Neutrophil (primary cell): ENCODE measurements around the gene CHRM1.

ENCODE experiments used
- H3K27ac ChIP-seq: fragments of 200-600 bp; sonication (generic); 2 replicates; pipeline ENCODE4 v1.5.1; 2016; ENCODE audit warnings: mild to moderate bottlenecking, moderate library complexity
- H3K27me3 ChIP-seq: fragments of 200-600 bp; sonication (generic); 2 replicates; pipeline ENCODE4 v1.6.0; 2016; ENCODE audit warnings: mild to moderate bottlenecking
- H3K36me3 ChIP-seq: fragments of 200-600 bp; sonication (generic); 2 replicates; pipeline ENCODE4 v1.5.1; 2017
- H3K4me1 ChIP-seq, 2 experiments: fragments of 200-600 bp in 1 of 2; sonication (generic) in 1 of 2; 1 replicate in 1 of 2; 2 replicates in 1 of 2; pipeline versions ENCODE4 v1.5.1 to v1.6.1; 2013 to 2016; ENCODE audit warnings: low read depth in 1 of 2, low read length in 1 of 2, mild to moderate bottlenecking in 1 of 2, moderate library complexity in 1 of 2; ENCODE audit not compliant: control insufficient read depth in 1 of 2, insufficient read depth in 1 of 2
- H3K4me3 ChIP-seq, 2 experiments: fragments of 200-600 bp in 1 of 2; sonication (generic) in 1 of 2; 1 replicate in 1 of 2; 2 replicates in 1 of 2; pipeline ENCODE4 v1.5.1; 2013 to 2016; ENCODE audit warnings: low read depth in 1 of 2, low read length in 1 of 2, mild to moderate bottlenecking in 1 of 2, moderate library complexity in 1 of 2
- H3K9me3 ChIP-seq: fragments of 200-600 bp; sonication (generic); 2 replicates; pipeline ENCODE4 v1.5.1; 2016
- TF ChIP-seq, protein P1 (sequence below): fragments of 200-600 bp; sonication (generic); IDR thresholded peaks from 2 replicates; pipeline ENCODE4 v1.5.1; 2016; ENCODE audit warnings: antibody characterized with exemption

Gene CHRM1

GRCh38 chr11:62881579-62882430, 39.4 kb downstream of the CHRM1 start:
- H3K4me1 ChIP-seq = peaks cover 24 to 28% of the 10 kb centered on the region in 2 experiments
- TF ChIP-seq, protein P1, sequence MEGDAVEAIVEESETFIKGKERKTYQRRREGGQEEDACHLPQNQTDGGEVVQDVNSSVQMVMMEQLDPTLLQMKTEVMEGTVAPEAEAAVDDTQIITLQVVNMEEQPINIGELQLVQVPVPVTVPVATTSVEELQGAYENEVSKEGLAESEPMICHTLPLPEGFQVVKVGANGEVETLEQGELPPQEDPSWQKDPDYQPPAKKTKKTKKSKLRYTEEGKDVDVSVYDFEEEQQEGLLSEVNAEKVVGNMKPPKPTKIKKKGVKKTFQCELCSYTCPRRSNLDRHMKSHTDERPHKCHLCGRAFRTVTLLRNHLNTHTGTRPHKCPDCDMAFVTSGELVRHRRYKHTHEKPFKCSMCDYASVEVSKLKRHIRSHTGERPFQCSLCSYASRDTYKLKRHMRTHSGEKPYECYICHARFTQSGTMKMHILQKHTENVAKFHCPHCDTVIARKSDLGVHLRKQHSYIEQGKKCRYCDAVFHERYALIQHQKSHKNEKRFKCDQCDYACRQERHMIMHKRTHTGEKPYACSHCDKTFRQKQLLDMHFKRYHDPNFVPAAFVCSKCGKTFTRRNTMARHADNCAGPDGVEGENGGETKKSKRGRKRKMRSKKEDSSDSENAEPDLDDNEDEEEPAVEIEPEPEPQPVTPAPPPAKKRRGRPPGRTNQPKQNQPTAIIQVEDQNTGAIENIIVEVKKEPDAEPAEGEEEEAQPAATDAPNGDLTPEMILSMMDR = peak; percentile 61
- peak overlapping the region; percentile 89 for H3K27ac ChIP-seq
- H3K36me3 ChIP-seq = peaks cover 35% of the 10 kb centered on the region
- H3K9me3 ChIP-seq = no peaks in the 10 kb centered on the region
- H3K4me3 ChIP-seq = peak overlapping the region; percentile 76 to 90
- H3K27me3 ChIP-seq = no peaks in the 10 kb centered on the region

DNA sequence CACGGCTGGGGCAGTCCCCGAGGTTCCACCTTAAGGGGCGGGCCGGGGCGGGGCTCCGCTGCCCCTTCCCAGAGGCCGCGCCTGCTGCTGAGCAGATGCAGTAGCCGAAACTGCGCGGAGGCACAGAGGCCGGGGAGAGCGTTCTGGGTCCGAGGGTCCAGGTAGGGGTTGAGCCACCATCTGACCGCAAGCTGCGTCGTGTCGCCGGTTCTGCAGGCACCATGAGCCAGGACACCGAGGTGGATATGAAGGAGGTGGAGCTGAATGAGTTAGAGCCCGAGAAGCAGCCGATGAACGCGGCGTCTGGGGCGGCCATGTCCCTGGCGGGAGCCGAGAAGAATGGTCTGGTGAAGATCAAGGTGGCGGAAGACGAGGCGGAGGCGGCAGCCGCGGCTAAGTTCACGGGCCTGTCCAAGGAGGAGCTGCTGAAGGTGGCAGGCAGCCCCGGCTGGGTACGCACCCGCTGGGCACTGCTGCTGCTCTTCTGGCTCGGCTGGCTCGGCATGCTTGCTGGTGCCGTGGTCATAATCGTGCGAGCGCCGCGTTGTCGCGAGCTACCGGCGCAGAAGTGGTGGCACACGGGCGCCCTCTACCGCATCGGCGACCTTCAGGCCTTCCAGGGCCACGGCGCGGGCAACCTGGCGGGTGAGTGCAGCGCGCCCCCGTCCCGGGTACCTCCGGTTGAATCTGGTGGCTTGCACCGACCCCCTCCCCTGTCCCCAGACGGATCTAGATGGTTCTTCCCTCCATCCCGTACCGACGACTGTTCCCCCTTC, 40.2 kb downstream of the CHRM1 start, which contains the start of gene SLC3A2:
Gene SLC3A2 (plus strand): TSS at position 94 of the 776 bp plus-strand sequence. CDS start 128 bp downstream, at position 222.
- Histone ChIP-seq H3K9me3 (no peaks in the 10 kb centered on the region), H3K36me3 (peaks cover 27% of the 10 kb centered on the region), H3K4me1 (peaks cover 24 to 28% of the 10 kb centered on the region in 2 experiments), H3K4me3 (peak within 1 kb of the TSS; percentile 76 to 90), H3K27ac (peak within 1 kb of the TSS; percentile 89), H3K27me3 (no peaks in the 10 kb centered on the region)
- TF ChIP-seq, protein P1 = peak; percentile 89

DNA sequence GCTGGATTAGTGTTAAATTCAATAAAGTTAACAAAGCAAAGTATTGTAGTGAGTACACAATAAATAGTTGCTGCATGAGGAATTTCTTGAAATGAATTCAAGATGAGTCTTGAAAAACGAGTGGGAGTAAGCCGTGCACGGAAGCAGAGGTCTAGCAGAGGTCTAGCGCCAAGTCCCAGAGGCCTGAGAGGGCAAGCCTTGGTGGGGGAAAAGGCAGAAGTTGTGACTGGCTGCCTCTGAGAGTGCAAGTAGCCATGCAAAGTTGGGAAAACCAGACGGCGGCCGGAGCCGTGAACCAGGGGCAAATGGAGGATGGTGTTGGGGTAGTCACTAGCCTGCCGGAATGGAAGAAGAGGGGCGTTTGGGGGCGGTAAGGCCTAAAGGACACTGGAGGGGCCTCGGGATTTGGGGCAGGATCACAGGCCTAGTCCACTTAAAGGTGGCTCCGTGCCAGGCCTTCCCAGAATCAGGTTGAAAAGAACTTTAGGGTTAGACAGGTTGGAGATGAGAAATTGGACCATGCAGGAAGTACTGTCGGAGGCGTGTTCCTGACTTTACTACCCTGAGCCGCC, 40.8 kb downstream of the CHRM1 start:
- Histone ChIP-seq H3K27ac (peak overlapping the region; percentile 89), H3K9me3 (no peaks in the 10 kb centered on the region), H3K4me3 (peak overlapping the region; percentile 76 to 90), H3K4me1 (peaks cover 24 to 28% of the 10 kb centered on the region in 2 experiments), H3K27me3 (no peaks in the 10 kb centered on the region), H3K36me3 (peaks cover 20% of the 10 kb centered on the region)
- TF ChIP-seq, protein P1 = no peak

DNA sequence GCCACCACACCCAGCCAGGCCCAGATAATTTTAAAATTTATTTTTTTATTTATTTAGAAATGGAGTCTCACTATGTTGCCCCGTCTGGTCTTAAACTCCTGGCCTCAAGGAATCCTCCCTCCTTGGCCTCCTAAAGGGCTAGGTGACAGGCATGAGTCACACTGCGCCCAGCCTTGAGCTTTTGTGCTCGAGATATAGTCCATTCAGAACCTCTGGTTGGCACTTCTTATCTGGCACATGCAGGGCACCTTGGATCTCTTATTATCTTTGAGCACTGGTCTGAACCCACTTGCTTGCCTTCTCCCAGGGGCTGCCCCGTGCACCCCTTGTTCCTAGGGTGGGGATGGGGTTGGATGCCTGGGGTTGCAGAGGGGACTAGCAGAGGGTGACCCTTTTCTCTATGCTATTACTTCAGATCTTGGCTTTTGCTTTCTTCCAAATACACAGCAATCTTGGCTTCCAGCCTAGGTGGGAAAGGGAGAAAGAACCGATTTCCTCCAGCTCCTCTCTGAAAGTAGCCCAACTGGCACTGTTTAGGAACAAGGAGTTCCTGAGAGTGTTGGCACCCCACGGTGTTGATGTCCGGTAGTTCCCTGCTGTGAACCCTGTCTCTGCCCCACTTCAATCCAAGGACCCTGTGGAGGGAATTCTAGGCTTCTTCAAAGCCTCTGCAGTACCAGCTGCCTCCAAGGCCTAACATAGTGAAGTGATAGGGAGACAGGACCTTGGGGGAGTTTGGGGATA, 41.8 kb downstream of the CHRM1 start:
- TF ChIP-seq, protein P1 = no peak
- no peak overlapping the region for H3K4me3 ChIP-seq

DNA sequence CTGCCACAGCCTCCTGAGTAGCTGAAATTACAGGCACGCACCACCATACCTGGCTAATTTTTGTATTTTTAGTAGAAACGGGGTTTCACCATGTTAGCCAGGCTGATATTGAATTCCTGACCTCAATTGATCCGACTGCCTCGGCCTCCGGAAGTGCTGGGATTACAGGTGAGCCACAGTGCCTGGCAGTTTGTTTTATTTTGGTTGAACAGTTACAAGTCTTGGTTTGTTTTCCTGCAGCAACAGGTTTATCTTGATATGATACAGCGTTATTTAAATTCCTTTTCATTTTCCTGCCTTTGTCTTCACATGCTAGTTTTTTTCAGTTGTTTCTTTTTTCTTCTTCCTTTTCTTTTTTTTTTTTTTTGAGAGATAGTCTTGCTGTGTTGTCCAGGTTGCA, 44.5 kb downstream of the CHRM1 start:
- Histone ChIP-seq H3K4me3 (no peak overlapping the region), H3K4me1 (peaks cover 11 to 12% of the 10 kb centered on the region in 2 experiments), H3K36me3 (no peaks in the 10 kb centered on the region), H3K27me3 (no peaks in the 10 kb centered on the region), H3K9me3 (no peaks in the 10 kb centered on the region), H3K27ac (no peak overlapping the region)
- TF ChIP-seq, protein P1 = no peak

More for the DNA sequence above, 41.8 kb downstream of the CHRM1 start:
- Histone ChIP-seq H3K27me3 (no peaks in the 10 kb centered on the region), H3K4me1 (peaks cover 24 to 28% of the 10 kb centered on the region in 2 experiments), H3K9me3 (no peaks in the 10 kb centered on the region), H3K36me3 (peaks cover 12% of the 10 kb centered on the region), H3K27ac (peak overlapping the region; percentile 89)
